K562 treated with DMSO at 1 percent for 12 hours (cell line): ENCODE results near the gene LHX1. TPM values are rescaled to one million over a fixed set of nuclear protein-coding genes. Genes with fewer than 3 reads are reported as not detected.

Source experiments
- total RNA-seq: library from RNA; unstranded; fragments of 300-600 nt; gene quantifications from 2 replicates; pipeline ENCODE4 v1.2.3, GENCODE V29; 2022; ENCODE audit not compliant: insufficient read depth

LHX1 gene
- total RNA-seq = not detected in 2 replicates

DNA sequence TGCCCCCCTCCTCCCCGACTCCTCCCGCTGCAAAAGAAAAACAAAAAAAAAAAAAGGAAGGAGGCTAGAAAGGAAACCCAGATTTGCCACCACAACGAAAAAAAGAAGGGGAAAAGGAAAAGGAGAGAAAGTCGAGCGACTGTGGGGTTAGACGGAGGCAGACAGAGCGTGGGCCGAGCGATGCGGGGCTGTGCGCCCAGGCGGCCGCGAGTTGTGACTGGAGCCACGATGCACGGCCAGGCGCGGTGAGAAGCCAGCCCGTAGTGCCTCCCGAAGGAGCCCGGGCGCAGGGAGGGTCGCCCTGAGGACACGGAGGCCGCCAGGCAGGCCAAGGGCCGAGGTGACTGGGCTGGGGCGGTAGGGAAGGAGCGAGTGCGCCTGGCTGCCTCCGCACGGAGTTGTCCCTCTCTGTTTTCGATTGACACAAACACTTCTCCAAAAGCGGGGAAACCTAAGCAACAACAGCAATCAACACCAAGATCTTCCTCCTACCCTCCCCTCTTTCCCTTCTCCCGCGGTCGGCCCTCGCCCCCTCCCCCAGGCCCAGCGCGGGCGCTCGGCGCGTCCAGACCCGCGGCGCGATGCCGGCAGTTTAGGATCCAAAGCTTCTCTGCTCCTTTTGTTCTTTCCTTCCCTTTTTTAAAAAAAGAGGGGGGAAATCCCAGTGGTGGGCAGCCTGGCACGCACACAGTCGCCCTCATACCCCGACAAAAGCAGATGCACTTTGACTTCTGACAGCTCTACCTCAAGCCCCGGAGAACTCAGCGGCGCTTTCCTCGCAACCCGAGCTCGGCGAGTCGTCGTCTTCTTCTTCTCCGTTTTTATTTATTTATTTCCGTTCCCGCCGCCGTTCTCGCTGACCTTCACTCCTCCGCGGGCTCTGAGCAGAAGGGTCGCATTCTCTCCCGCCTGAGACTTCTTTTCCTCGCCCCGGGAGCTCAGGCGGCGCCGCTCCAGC, at the start of gene LHX1:
Gene LHX1 (plus strand): TSS at position 475 of the 958 bp plus-strand sequence. CDS start 723 bp downstream, outside the sequence.

GRCh38 chr17:36948717-36949460, 11.6 kb downstream of the LHX1 start, which contains the start of gene AATF:
AATF (plus strand) TSS chr17:36948954; CDS start chr17:36949126, 172 bp downstream.

Other genes with a start within 250 kb of the LHX1 start
- gene AATF, start 11.5 kb downstream of the LHX1 start, total RNA-seq = 75.0 and 82.1 TPM in 2 replicates